Mesodermal cell (in vitro differentiated cells): ENCODE measurements around the gene AP5Z1.

Experiments used
- H3K27ac ChIP-seq: 2 replicates; pipeline ENCODE4 v1.7.0; 2013; ENCODE audit warnings: mild to moderate bottlenecking, low read depth, low read length, moderate library complexity; ENCODE audit not compliant: severe bottlenecking
- H3K36me3 ChIP-seq: 2 replicates; pipeline ENCODE4 v1.7.1; 2013; ENCODE audit warnings: mild to moderate bottlenecking, low read length, moderate library complexity; ENCODE audit not compliant: control insufficient read depth, insufficient read depth
- H3K4me1 ChIP-seq: one replicate; pipeline ENCODE4 v1.7.1; 2013; ENCODE audit warnings: mild to moderate bottlenecking, low read length; ENCODE audit not compliant: insufficient read depth, control insufficient read depth, poor library complexity, severe bottlenecking
- H3K4me3 ChIP-seq: 2 replicates; pipeline ENCODE4 v1.7.0; 2013; ENCODE audit warnings: low read length, control low read depth, mild to moderate bottlenecking; ENCODE audit not compliant: insufficient read depth, poor library complexity, severe bottlenecking; ENCODE audit errors: extremely low read depth
- H3K9me3 ChIP-seq: 2 replicates; pipeline ENCODE4 v1.7.1; 2013; ENCODE audit warnings: mild to moderate bottlenecking, low read length, moderate library complexity; ENCODE audit not compliant: control insufficient read depth
- WGBS, 2 experiments: methylation state at CpG; one replicate each; pipeline ENCODE4 v1.1.5; 2013; ENCODE audit warnings: missing lambda C conversion rate in 2 of 2; ENCODE audit not compliant: insufficient coverage in 2 of 2; 5-methylcytosine and 5-hydroxymethylcytosine counted together

The AP5Z1 gene

GRCh38 chr7:4758791-4759190 is 16.6 kb upstream of the AP5Z1 start:
- Histone ChIP-seq H3K9me3 (no peaks in the 10 kb centered on the region), H3K4me3 (no peak overlapping the region), H3K36me3 (peaks cover 93% of the 10 kb centered on the region), H3K27ac (no peak overlapping the region), H3K4me1 (no peaks in the 10 kb centered on the region)
- WGBS, 2 experiments = 96 to 97% methylated on average over 29 of the region's 29 CpGs

- 95 to 97% methylated on average over 36 to 40 of the region's 40 CpGs for WGBS, 2 experiments
- Histone ChIP-seq H3K9me3 (no peaks in the 10 kb centered on the region), H3K27ac (no peak overlapping the region), H3K36me3 (peaks cover 94% of the 10 kb centered on the region), H3K4me1 (no peaks in the 10 kb centered on the region), H3K4me3 (no peak overlapping the region)
Observed at GRCh38 chr7:4759211-4759610, 16.2 kb upstream of the AP5Z1 start.

- Histone ChIP-seq H3K27ac (no peak overlapping the region), H3K9me3 (no peaks in the 10 kb centered on the region), H3K36me3 (peaks cover 94% of the 10 kb centered on the region), H3K4me1 (no peaks in the 10 kb centered on the region), H3K4me3 (no peak overlapping the region)
- WGBS, 2 experiments = 92 to 95% methylated on average over 24 to 26 of the region's 26 CpGs
Observed at GRCh38 chr7:4760952-4761351, 14.5 kb upstream of the AP5Z1 start.

GRCh38 chr7:4762121-4763055 is 13.0 kb upstream of the AP5Z1 start:
- WGBS, 2 experiments = 95 to 96% methylated on average over 31 to 51 of the region's 54 CpGs
- H3K9me3 ChIP-seq = no peaks in the 10 kb centered on the region
- H3K27ac ChIP-seq = no peak overlapping the region
- no peaks in the 10 kb centered on the region for H3K4me1 ChIP-seq
- peaks cover 94% of the 10 kb centered on the region for H3K36me3 ChIP-seq
- no peak overlapping the region for H3K4me3 ChIP-seq

GRCh38 chr7:4763091-4763793 is 12.2 kb upstream of the AP5Z1 start:
- no peak overlapping the region for H3K4me3 ChIP-seq
- 95 to 97% methylated on average over 25 to 28 of the region's 32 CpGs for WGBS, 2 experiments
- no peaks in the 10 kb centered on the region for H3K9me3 ChIP-seq
- no peaks in the 10 kb centered on the region for H3K4me1 ChIP-seq
- H3K36me3 ChIP-seq = peaks cover 91% of the 10 kb centered on the region
- H3K27ac ChIP-seq = no peak overlapping the region

GRCh38 chr7:4763794-4764185 is 11.6 kb upstream of the AP5Z1 start:
- Histone ChIP-seq H3K4me3 (no peak overlapping the region), H3K4me1 (no peaks in the 10 kb centered on the region), H3K36me3 (peaks cover 91% of the 10 kb centered on the region), H3K9me3 (no peaks in the 10 kb centered on the region), H3K27ac (no peak overlapping the region)
- 93 to 96% methylated on average over 21 of the region's 21 CpGs for WGBS, 2 experiments

GRCh38 chr7:4764402-4765007 is 10.9 kb upstream of the AP5Z1 start:
- no peak overlapping the region for H3K27ac ChIP-seq
- H3K36me3 ChIP-seq = peaks cover 89% of the 10 kb centered on the region
- no peaks in the 10 kb centered on the region for H3K4me1 ChIP-seq
- no peak overlapping the region for H3K4me3 ChIP-seq
- 91 to 97% methylated on average over 29 to 33 of the region's 35 CpGs for WGBS, 2 experiments
- no peaks in the 10 kb centered on the region for H3K9me3 ChIP-seq

GRCh38 chr7:4765776-4766490 is 9.5 kb upstream of the AP5Z1 start:
- H3K4me3 ChIP-seq = no peak overlapping the region
- no peak overlapping the region for H3K27ac ChIP-seq
- no peaks in the 10 kb centered on the region for H3K4me1 ChIP-seq
- no peaks in the 10 kb centered on the region for H3K9me3 ChIP-seq
- WGBS, 2 experiments = 90 to 91% methylated on average over 17 to 19 of the region's 23 CpGs
- peaks cover 76% of the 10 kb centered on the region for H3K36me3 ChIP-seq

GRCh38 chr7:4766666-4767519 is 8.5 kb upstream of the AP5Z1 start:
- 95% methylated on average over 34 to 35 of the region's 37 CpGs for WGBS, 2 experiments
- peaks cover 69% of the 10 kb centered on the region for H3K36me3 ChIP-seq

More at GRCh38 chr7:4766666-4767519, 8.5 kb upstream of the AP5Z1 start:
- Histone ChIP-seq H3K4me3 (no peak overlapping the region), H3K4me1 (no peaks in the 10 kb centered on the region), H3K27ac (no peak overlapping the region), H3K9me3 (no peaks in the 10 kb centered on the region)
